Body of pancreas (tissue), 4 donors: ENCODE data around the gene VSTM4. TPM values are rescaled to one million over a fixed set of nuclear protein-coding genes. Genes with fewer than 3 reads are reported as not detected.

Experiments
- ATAC-seq: fragments of 150-250 bp; one replicate; pipeline ENCODE4 v1.9.1; 2016
- DNase-seq, 4 donors: peaks; one replicate each; pipeline ENCODE4 v3.0.0-alpha.2; 2019
- H3K27ac ChIP-seq, 4 donors: fragments of 200-600 bp; sonication (generic); 1 replicate in 3 of 4; 2 replicates in 1 of 4; pipeline versions ENCODE4 v1.5.1 to v1.6.1; 2016 to 2019; ENCODE audit warnings: mild to moderate bottlenecking in 1 of 4, mixed read lengths in 1 of 4, moderate library complexity in 1 of 4
- H3K27me3 ChIP-seq, 2 donors: fragments of 200-600 bp; sonication (generic); one replicate each; pipeline ENCODE4 v1.6.0; 2016; ENCODE audit warnings: mild to moderate bottlenecking in 1 of 2
- H3K36me3 ChIP-seq, 2 donors: fragments of 200-600 bp; sonication (generic); replicated peaks in 1 of 2; 2 replicates each; pipeline ENCODE4 v1.5.1; 2016; ENCODE audit warnings: low read depth in 2 of 2; ENCODE audit not compliant: insufficient read depth in 1 of 2
- H3K4me1 ChIP-seq: fragments of 200-600 bp; sonication (generic); one replicate; pipeline ENCODE4 v1.6.0; 2016
- H3K4me3 ChIP-seq, 2 donors: fragments of 200-600 bp; sonication (generic); 1 replicate in 1 of 2; 2 replicates in 1 of 2; pipeline ENCODE4 v1.5.1; 2016 to 2019
- H3K9me3 ChIP-seq, 3 donors: fragments of 200-600 bp; sonication (generic); 1 replicate in 2 of 3; 2 replicates in 1 of 3; pipeline ENCODE4 v1.5.1; 2016
- CTCF ChIP-seq, 7 experiments: fragments of 450-650 bp in 4 of 7; fragments of 200-600 bp in 3 of 7; sonication (generic) in 3 of 7; IDR thresholded peaks; one replicate each; pipeline ENCODE4 v1.5.1; 2016 to 2019; ENCODE audit warnings: antibody characterized with exemption in 7 of 7
- POLR2A ChIP-seq, 3 donors: fragments of 450-650 bp; IDR thresholded peaks; one replicate each; pipeline ENCODE4 v1.6.1; 2016; ENCODE audit warnings: antibody characterized with exemption in 3 of 3, mild to moderate bottlenecking in 2 of 3
- WGBS, 2 donors: methylation state at CpG; one replicate each; pipeline ENCODE4 v1.1.5; 2017; 5-methylcytosine and 5-hydroxymethylcytosine counted together
- intact Hi-C: fragments of 100-400 bp; cut with DNase I; formaldehyde crosslinking; loops from one replicate; pipeline ENCODE4 v1.15.1; 2023
- total RNA-seq, 2 donors: library from RNA; depleted of rRNA; stranded (reverse); fragments of >200 nt; gene quantifications; one replicate each; pipeline ENCODE4 v1.1.0, GENCODE V29; 2016

The VSTM4 gene
- total RNA-seq, 2 donors from 2014 or later: 3.4 to 5.6 TPM

GRCh38 chr10:49128854-49129253 lies 13.5 kb upstream of the VSTM4 start:
- H3K27me3 ChIP-seq: no peaks in the 10 kb centered on the region
- H3K4me1 ChIP-seq: no peaks in the 10 kb centered on the region
- WGBS, 2 donors: 55 to 66% methylated on average over 4 of the region's 4 CpGs
- no peak for TF ChIP-seq POLR2A (IDR thresholded peaks at IDR 0.05)
- no peak for TF ChIP-seq CTCF (IDR thresholded peaks at IDR 0.05)
- H3K36me3 ChIP-seq: no peaks in the 10 kb centered on the region
- H3K27ac ChIP-seq: no peak overlapping the region
- H3K9me3 ChIP-seq: no peaks in the 10 kb centered on the region
- intact Hi-C loops: no loop called here
- ATAC-seq: no peak
- DNase-seq: no peak
- H3K4me3 ChIP-seq: no peak overlapping the region

- Histone ChIP-seq H3K4me3 (no peak overlapping the region), H3K9me3 (no peaks in the 10 kb centered on the region)
- WGBS, 2 donors: 62 to 74% methylated on average over 7 of the region's 7 CpGs
These were observed 8.9 kb upstream of the VSTM4 start for GRCh38 chr10:49123981-49124950.

GRCh38 chr10:49120911-49121310 lies 5.6 kb upstream of the VSTM4 start:
- Histone ChIP-seq H3K27ac (no peak overlapping the region), H3K4me3 (no peak overlapping the region), H3K36me3 (no peaks in the 10 kb centered on the region), H3K27me3 (no peaks in the 10 kb centered on the region), H3K9me3 (no peaks in the 10 kb centered on the region), H3K4me1 (no peaks in the 10 kb centered on the region)
- 47 to 60% methylated on average over 3 of the region's 3 CpGs for WGBS, 2 donors
- TF ChIP-seq POLR2A (IDR thresholded peaks at IDR 0.05) (no peak), CTCF (IDR thresholded peaks at IDR 0.05) (no peak)
- intact Hi-C loops: no loop called here
- no peak for DNase-seq
- ATAC-seq: no peak

More at GRCh38 chr10:49123981-49124950, 8.9 kb upstream of the VSTM4 start:
- Histone ChIP-seq H3K27ac (no peak overlapping the region), H3K36me3 (no peaks in the 10 kb centered on the region), H3K4me1 (no peaks in the 10 kb centered on the region), H3K27me3 (no peaks in the 10 kb centered on the region)
- no peak for DNase-seq
- intact Hi-C loops: no loop called here
- no peak for TF ChIP-seq POLR2A (IDR thresholded peaks at IDR 0.05)
- no peak for TF ChIP-seq CTCF (IDR thresholded peaks at IDR 0.05)
- no peak for ATAC-seq

- no peaks in the 10 kb centered on the region for H3K27me3 ChIP-seq
These were observed 4.4 kb upstream of the VSTM4 start for GRCh38 chr10:49119746-49120145.

More at GRCh38 chr10:49119746-49120145, 4.4 kb upstream of the VSTM4 start:
- Histone ChIP-seq H3K4me3 (no peak overlapping the region), H3K36me3 (no peaks in the 10 kb centered on the region), H3K27ac (no peak overlapping the region), H3K9me3 (no peaks in the 10 kb centered on the region), H3K4me1 (peaks cover 3% of the 10 kb centered on the region)
- intact Hi-C loops: no loop called here
- no peak for TF ChIP-seq POLR2A (IDR thresholded peaks at IDR 0.05)
- TF ChIP-seq CTCF (IDR thresholded peaks at IDR 0.05): no peak
- no peak for DNase-seq
- 34 to 43% methylated on average over 3 of the region's 3 CpGs for WGBS, 2 donors
- ATAC-seq: no peak
